Measurements from ENCODE around the gene DPP6. TPM values are rescaled to one million over a fixed set of nuclear protein-coding genes. Genes with fewer than 3 reads are reported as not detected.

Gene DPP6
- total RNA-seq, 1 experiment from 2014 or later: not detected

DNA sequence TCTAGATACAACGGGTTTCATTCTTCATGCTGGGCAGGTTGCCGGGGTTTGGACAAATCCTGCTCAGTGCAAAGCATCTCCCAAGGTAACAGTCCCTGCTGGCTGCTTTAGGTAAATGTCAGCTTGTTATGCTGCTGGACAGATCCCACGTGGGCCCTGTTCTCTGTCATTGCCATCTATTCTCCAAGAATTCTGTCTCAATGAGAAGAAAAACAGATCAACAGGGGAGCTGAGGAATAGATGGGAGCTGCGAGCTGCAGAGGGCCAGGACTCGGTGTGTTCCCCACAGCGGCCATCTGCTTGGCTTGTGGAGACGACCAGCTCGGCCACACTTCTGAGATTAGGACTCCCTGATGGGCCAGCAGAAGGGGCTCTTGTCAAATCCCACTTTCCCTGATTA, 235.2 kb downstream of the DPP6 start:
- CTCF ChIA-PET: no interaction called here

DNA sequence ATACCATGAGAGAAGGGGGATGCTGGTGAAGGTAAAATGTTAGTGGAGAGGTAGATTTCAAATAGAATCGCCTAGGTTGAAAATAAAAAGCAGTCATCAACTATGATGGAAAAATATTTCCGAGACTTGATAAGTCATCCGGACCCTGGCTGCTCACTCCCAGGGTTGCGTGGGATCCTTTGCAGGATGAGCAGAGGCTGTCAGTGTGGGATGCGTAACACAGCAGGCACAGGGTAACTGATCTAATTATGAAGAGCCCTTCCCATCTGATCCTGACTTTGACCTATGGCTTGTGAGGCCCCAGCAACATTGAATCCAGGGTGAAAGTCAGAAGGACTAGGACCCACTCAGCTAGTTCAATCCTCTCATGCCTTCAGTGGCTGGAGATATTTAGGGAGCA, 236.9 kb downstream of the DPP6 start:
- ChIA-PET POLR2A (ENCODE audit: unreplicated experiment) (no interaction called here), CTCF (no interaction called here)
- no peak overlapping the region for H3K9ac ChIP-seq (ENCODE audit: low read length)
- H3K4me3 ChIP-seq (ENCODE audit: low read length): no peak overlapping the region
- no peak overlapping the region for H3K4me2 ChIP-seq (ENCODE audit: low read length)
- ATAC-seq (no peak), DNase-seq (no peak)
- no peaks in the 10 kb centered on the region for H3K79me2 ChIP-seq (ENCODE audit: low read length)
- H3F3A ChIP-seq (ENCODE audit: low read length, unreplicated experiment): no peaks in the 10 kb centered on the region
- H3K9me2 ChIP-seq (replicated peaks; ENCODE audit: low read length): no peaks in the 10 kb centered on the region
- intact Hi-C loops (cut with micrococcal nuclease): no loop called here
- H3K27ac ChIP-seq (ENCODE audit: low read length): no peak overlapping the region
- H3K9me3 ChIP-seq (ENCODE audit: low read length): 0 out of 2 replicates have a peak, but pooled peaks cover 6% of the 10 kb centered on the region
- BruUV-seq (replicated peaks): no TSS peak
- no peak for TF ChIP-seq EZH2phosphoT487 (IDR thresholded peaks at IDR 0.05; ENCODE audit: borderline replicate concordance, low read length)
- TF ChIP-seq, protein P1, sequence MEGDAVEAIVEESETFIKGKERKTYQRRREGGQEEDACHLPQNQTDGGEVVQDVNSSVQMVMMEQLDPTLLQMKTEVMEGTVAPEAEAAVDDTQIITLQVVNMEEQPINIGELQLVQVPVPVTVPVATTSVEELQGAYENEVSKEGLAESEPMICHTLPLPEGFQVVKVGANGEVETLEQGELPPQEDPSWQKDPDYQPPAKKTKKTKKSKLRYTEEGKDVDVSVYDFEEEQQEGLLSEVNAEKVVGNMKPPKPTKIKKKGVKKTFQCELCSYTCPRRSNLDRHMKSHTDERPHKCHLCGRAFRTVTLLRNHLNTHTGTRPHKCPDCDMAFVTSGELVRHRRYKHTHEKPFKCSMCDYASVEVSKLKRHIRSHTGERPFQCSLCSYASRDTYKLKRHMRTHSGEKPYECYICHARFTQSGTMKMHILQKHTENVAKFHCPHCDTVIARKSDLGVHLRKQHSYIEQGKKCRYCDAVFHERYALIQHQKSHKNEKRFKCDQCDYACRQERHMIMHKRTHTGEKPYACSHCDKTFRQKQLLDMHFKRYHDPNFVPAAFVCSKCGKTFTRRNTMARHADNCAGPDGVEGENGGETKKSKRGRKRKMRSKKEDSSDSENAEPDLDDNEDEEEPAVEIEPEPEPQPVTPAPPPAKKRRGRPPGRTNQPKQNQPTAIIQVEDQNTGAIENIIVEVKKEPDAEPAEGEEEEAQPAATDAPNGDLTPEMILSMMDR (conservative IDR thresholded peaks at IDR 0.05; ENCODE audit: low read depth, low read length): no peak
- TF ChIP-seq EZH2 (IDR thresholded peaks at IDR 0.05; ENCODE audit: low read length, unreplicated experiment): no peak
- no peaks in the 10 kb centered on the region for H3K36me3 ChIP-seq (ENCODE audit: low read depth, low read length)
- no peak overlapping the region for H2AFZ ChIP-seq (ENCODE audit: low read length)
- H3K27me3 ChIP-seq (ENCODE audit: low read length): no peaks in the 10 kb centered on the region
- no peaks in the 10 kb centered on the region for H3K4me1 ChIP-seq (ENCODE audit: insufficient read depth, low read length)
- no peaks in the 10 kb centered on the region for H4K20me1 ChIP-seq (ENCODE audit: low read length)

More for the DNA sequence above, 235.2 kb downstream of the DPP6 start:
- Histone ChIP-seq H3F3A (ENCODE audit: low read length, unreplicated experiment) (no peaks in the 10 kb centered on the region), H3K4me2 (ENCODE audit: low read length) (no peak overlapping the region), H3K79me2 (ENCODE audit: low read length) (no peaks in the 10 kb centered on the region), H4K20me1 (ENCODE audit: low read length) (no peaks in the 10 kb centered on the region), H3K27me3 (ENCODE audit: low read length) (no peaks in the 10 kb centered on the region), H2AFZ (ENCODE audit: low read length) (no peak overlapping the region), H3K9me3 (ENCODE audit: low read length) (0 out of 2 replicates have a peak, but pooled peaks cover 9% of the 10 kb centered on the region), H3K27ac (ENCODE audit: low read length) (no peak overlapping the region), H3K9me2 (replicated peaks; ENCODE audit: low read length) (no peaks in the 10 kb centered on the region), H3K4me1 (ENCODE audit: insufficient read depth, low read length) (no peaks in the 10 kb centered on the region), H3K9ac (ENCODE audit: low read length) (no peak overlapping the region), H3K36me3 (ENCODE audit: low read depth, low read length) (no peaks in the 10 kb centered on the region), H3K4me3 (ENCODE audit: low read length) (no peak overlapping the region)
- intact Hi-C loops (cut with micrococcal nuclease): no loop called here
- POLR2A ChIA-PET (ENCODE audit: unreplicated experiment): no interaction called here
- TF ChIP-seq, protein P1 (conservative IDR thresholded peaks at IDR 0.05; ENCODE audit: low read depth, low read length): no peak
- no peak for TF ChIP-seq EZH2phosphoT487 (IDR thresholded peaks at IDR 0.05; ENCODE audit: borderline replicate concordance, low read length)
- TF ChIP-seq EZH2 (IDR thresholded peaks at IDR 0.05; ENCODE audit: low read length, unreplicated experiment): no peak
- DNase-seq (no peak), ATAC-seq (no peak)
- BruUV-seq (replicated peaks): no TSS peak

DNA sequence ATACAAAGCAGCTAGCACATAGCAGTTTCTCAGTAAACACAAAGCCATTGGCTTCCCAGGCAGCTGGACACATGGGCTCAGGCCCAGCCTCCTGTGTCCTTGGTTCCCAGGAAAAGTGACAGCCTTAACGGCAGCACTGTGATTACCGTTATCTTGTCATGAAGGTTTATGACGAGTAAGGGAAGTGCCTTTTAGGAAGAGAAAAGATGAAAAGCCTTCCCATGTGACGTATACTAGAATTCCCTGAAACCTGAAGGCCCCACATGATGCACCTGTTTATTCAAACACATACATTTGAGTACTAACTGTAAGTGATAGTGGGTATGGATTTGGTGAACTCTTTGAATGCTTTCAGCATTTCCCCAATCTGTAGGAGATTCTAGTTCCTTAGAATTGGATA, 244.2 kb downstream of the DPP6 start:
- no peaks in the 10 kb centered on the region for H3K9me3 ChIP-seq (ENCODE audit: low read length)
- DNase-seq (no peak), ATAC-seq (no peak)
- H3K4me1 ChIP-seq (ENCODE audit: insufficient read depth, low read length): no peaks in the 10 kb centered on the region
- H2AFZ ChIP-seq (ENCODE audit: low read length): no peak overlapping the region
- CTCF ChIA-PET: no interaction called here
- POLR2A ChIA-PET (ENCODE audit: unreplicated experiment): no interaction called here
- no peak overlapping the region for H3K27ac ChIP-seq (ENCODE audit: low read length)
- H3K79me2 ChIP-seq (ENCODE audit: low read length): no peaks in the 10 kb centered on the region
- no peak for TF ChIP-seq EZH2phosphoT487 (IDR thresholded peaks at IDR 0.05; ENCODE audit: borderline replicate concordance, low read length)
- TF ChIP-seq EZH2 (IDR thresholded peaks at IDR 0.05; ENCODE audit: low read length, unreplicated experiment): no peak
- TF ChIP-seq, protein P1 (conservative IDR thresholded peaks at IDR 0.05; ENCODE audit: low read depth, low read length): no peak
- no peak overlapping the region for H3K9ac ChIP-seq (ENCODE audit: low read length)
- no peaks in the 10 kb centered on the region for H3F3A ChIP-seq (ENCODE audit: low read length, unreplicated experiment)
- no peak overlapping the region for H3K4me2 ChIP-seq (ENCODE audit: low read length)
- no peaks in the 10 kb centered on the region for H4K20me1 ChIP-seq (ENCODE audit: low read length)
- H3K4me3 ChIP-seq (ENCODE audit: low read length): no peak overlapping the region
- intact Hi-C loops (cut with micrococcal nuclease): no loop called here
- no TSS peak for BruUV-seq (replicated peaks)
- no peaks in the 10 kb centered on the region for H3K27me3 ChIP-seq (ENCODE audit: low read length)
- no peaks in the 10 kb centered on the region for H3K9me2 ChIP-seq (replicated peaks; ENCODE audit: low read length)
- no peaks in the 10 kb centered on the region for H3K36me3 ChIP-seq (ENCODE audit: low read depth, low read length)
